ENCODE results near the gene ASS1. TPM values are rescaled to one million over a fixed set of nuclear protein-coding genes. Genes with fewer than 3 reads are reported as not detected.

Gene ASS1
- total and polyA plus RNA-seq, 2 of the 13 experiments (the other 11 are each of a cell fraction or from before 2014, with no cell fraction given), result 77.6 to 122 TPM

DNA sequence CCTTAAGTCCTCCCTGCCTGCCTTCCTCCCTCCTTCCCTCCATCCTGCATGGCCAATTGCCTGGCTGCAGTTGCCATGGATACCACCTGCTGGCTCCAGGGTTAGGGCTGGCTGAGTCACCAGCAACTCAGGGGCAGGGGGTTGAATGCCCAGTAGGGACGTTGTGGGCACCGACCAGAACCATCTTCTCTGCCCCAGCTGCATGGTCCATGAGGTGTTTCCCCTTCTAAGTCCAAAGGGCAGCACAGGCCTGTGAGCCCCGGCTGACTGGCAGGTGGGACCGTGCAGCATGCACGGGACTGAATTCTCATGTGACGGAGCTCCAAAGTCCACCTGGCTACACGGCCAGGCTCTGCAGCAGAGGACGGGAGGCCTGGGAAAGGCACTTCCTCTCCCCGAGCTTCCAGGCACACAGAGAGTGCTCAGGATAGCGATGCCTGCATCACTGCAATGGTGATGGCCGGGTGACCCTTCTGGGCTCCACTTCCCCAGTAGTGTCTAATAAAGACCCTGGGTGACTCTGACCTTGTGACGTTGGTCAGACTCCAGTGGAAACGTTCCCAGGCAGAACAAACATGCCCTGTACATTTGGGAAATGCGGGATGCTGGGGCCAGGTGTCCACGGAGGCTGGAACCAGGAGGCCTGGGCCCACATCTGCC, 5.7 kb downstream of the ASS1 start (continued):
- TF ChIP-seq EED (CRISPR knock-in tag; IDR thresholded peaks at IDR 0.05) (peak; percentile 90), GABPB1 (CRISPR knock-in tag; IDR thresholded peaks at IDR 0.05) (peak; percentile 78), NFKB2 (CRISPR knock-in tag; IDR thresholded peaks at IDR 0.05; ENCODE audit: borderline replicate concordance) (peak; percentile 99), ZBTB7B (CRISPR knock-in tag; IDR thresholded peaks at IDR 0.05) (peak; percentile 94), NR1H2 (CRISPR knock-in tag; IDR thresholded peaks at IDR 0.05; ENCODE audit: borderline replicate concordance, low read depth) (peak; percentile 72; the same call in 1 of the 2 replicates), NAIF1 (CRISPR knock-in tag; IDR thresholded peaks at IDR 0.05; ENCODE audit: borderline replicate concordance) (peak; percentile 51; the same call in 1 of the 2 replicates), SETDB1 (CRISPR knock-in tag; IDR thresholded peaks at IDR 0.05; ENCODE audit: borderline replicate concordance) (no peak), LCORL (IDR thresholded peaks at IDR 0.05) (no peak), LCORL (CRISPR knock-in tag; IDR thresholded peaks at IDR 0.05) (peak; percentile 93), CAMTA2 (CRISPR knock-in tag; IDR thresholded peaks at IDR 0.05; ENCODE audit: borderline replicate concordance) (no peak), ZNF747 (CRISPR knock-in tag; IDR thresholded peaks at IDR 0.05; ENCODE audit: borderline replicate concordance) (peak; percentile 97), REL (CRISPR knock-in tag; conservative IDR thresholded peaks at IDR 0.05) (peak; percentile 82; the same call in 1 of the 2 replicates), KDM4B (CRISPR knock-in tag; IDR thresholded peaks at IDR 0.05) (peak; percentile 97), SRSF4 (IDR thresholded peaks at IDR 0.05; ENCODE audit: low read depth, low read length, poor library complexity, severe bottlenecking) (no peak), ZFP41 (CRISPR knock-in tag; IDR thresholded peaks at IDR 0.05; ENCODE audit: borderline replicate concordance) (peak; percentile 54; the same call in 1 of the 2 replicates), AHR (CRISPR knock-in tag; IDR thresholded peaks at IDR 0.05) (peak; percentile 70; the same call in 1 of the 2 replicates), NFIB (CRISPR knock-in tag; IDR thresholded peaks at IDR 0.05; ENCODE audit: borderline replicate concordance) (peak; percentile 92; the same call in 1 of the 2 replicates), ZNF564 (CRISPR knock-in tag; IDR thresholded peaks at IDR 0.05) (peak; percentile 97), FOXO1 (CRISPR knock-in tag; IDR thresholded peaks at IDR 0.05) (peak; percentile 80; the same call in 1 of the 2 replicates)
- TF ChIP-seq, protein P1, sequence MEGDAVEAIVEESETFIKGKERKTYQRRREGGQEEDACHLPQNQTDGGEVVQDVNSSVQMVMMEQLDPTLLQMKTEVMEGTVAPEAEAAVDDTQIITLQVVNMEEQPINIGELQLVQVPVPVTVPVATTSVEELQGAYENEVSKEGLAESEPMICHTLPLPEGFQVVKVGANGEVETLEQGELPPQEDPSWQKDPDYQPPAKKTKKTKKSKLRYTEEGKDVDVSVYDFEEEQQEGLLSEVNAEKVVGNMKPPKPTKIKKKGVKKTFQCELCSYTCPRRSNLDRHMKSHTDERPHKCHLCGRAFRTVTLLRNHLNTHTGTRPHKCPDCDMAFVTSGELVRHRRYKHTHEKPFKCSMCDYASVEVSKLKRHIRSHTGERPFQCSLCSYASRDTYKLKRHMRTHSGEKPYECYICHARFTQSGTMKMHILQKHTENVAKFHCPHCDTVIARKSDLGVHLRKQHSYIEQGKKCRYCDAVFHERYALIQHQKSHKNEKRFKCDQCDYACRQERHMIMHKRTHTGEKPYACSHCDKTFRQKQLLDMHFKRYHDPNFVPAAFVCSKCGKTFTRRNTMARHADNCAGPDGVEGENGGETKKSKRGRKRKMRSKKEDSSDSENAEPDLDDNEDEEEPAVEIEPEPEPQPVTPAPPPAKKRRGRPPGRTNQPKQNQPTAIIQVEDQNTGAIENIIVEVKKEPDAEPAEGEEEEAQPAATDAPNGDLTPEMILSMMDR (CRISPR knock-in tag; IDR thresholded peaks at IDR 0.05), result peak; percentile 34; the same call in 1 of the 2 replicates
- TF ChIP-seq, protein P2, sequence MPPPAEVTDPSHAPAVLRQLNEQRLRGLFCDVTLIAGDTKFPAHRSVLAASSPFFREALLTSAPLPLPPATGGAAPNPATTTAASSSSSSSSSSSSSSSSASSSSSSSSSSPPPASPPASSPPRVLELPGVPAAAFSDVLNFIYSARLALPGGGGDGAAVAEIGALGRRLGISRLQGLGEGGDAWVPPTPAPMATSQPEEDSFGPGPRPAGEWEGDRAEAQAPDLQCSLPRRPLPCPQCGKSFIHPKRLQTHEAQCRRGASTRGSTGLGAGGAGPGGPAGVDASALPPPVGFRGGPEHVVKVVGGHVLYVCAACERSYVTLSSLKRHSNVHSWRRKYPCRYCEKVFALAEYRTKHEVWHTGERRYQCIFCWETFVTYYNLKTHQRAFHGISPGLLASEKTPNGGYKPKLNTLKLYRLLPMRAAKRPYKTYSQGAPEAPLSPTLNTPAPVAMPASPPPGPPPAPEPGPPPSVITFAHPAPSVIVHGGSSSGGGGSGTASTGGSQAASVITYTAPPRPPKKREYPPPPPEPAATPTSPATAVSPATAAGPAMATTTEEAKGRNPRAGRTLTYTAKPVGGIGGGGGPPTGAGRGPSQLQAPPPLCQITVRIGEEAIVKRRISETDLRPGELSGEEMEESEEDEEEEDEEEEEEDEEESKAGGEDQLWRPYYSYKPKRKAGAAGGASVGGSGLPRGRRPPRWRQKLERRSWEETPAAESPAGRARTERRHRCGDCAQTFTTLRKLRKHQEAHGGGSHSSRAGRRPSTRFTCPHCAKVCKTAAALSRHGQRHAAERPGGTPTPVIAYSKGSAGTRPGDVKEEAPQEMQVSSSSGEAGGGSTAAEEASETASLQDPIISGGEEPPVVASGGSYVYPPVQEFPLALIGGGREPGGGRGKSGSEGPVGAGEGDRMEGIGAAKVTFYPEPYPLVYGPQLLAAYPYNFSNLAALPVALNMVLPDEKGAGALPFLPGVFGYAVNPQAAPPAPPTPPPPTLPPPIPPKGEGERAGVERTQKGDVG (CRISPR knock-in tag; IDR thresholded peaks at IDR 0.05; ENCODE audit: borderline replicate concordance), result 0 out of 2 replicates have a peak, but pooled peaks have one; percentile 67
- TF ChIP-seq, protein P3, sequence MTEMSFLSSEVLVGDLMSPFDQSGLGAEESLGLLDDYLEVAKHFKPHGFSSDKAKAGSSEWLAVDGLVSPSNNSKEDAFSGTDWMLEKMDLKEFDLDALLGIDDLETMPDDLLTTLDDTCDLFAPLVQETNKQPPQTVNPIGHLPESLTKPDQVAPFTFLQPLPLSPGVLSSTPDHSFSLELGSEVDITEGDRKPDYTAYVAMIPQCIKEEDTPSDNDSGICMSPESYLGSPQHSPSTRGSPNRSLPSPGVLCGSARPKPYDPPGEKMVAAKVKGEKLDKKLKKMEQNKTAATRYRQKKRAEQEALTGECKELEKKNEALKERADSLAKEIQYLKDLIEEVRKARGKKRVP (CRISPR knock-in tag; IDR thresholded peaks at IDR 0.05), result peak in 1 of 2 experiments; percentile 89; a peak in 2 of 4 replicates
- TF ChIP-seq, protein P4, sequence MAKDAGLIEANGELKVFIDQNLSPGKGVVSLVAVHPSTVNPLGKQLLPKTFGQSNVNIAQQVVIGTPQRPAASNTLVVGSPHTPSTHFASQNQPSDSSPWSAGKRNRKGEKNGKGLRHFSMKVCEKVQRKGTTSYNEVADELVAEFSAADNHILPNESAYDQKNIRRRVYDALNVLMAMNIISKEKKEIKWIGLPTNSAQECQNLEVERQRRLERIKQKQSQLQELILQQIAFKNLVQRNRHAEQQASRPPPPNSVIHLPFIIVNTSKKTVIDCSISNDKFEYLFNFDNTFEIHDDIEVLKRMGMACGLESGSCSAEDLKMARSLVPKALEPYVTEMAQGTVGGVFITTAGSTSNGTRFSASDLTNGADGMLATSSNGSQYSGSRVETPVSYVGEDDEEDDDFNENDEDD (CRISPR knock-in tag; IDR thresholded peaks at IDR 0.05; ENCODE audit: borderline replicate concordance), result peak; percentile 93

Data from HepG2 (cell line).